Suprapubic skin (tissue), 4 donors: ENCODE results near the gene KRT20. TPM values are rescaled to one million over a fixed set of nuclear protein-coding genes. Genes with fewer than 3 reads are reported as not detected.

Source experiments
- DNase-seq, 2 donors: peaks; one replicate each; pipeline ENCODE4 v3.0.0-alpha.2; 2019; ENCODE audit warnings: low spot score in 2 of 2
- H3K27ac ChIP-seq: fragments of 200-600 bp; sonication (generic); one replicate; pipeline ENCODE4 v1.5.1; 2019
- H3K27me3 ChIP-seq: fragments of 200-600 bp; sonication (generic); one replicate; pipeline ENCODE4 v1.5.1; 2019
- H3K36me3 ChIP-seq: fragments of 200-600 bp; sonication (generic); one replicate; pipeline ENCODE4 v1.5.1; 2019
- H3K4me1 ChIP-seq: fragments of 200-600 bp; sonication (generic); one replicate; pipeline ENCODE4 v1.5.1; 2019
- H3K4me3 ChIP-seq: fragments of 200-600 bp; sonication (generic); one replicate; pipeline ENCODE4 v1.5.1; 2019; ENCODE audit warnings: mild to moderate bottlenecking
- H3K9me3 ChIP-seq: fragments of 200-600 bp; sonication (generic); one replicate; pipeline ENCODE4 v1.5.1; 2019
- CTCF ChIP-seq, 2 donors: fragments of 200-600 bp in 1 of 2; fragments of 450-650 bp in 1 of 2; sonication (generic) in 1 of 2; IDR thresholded peaks; one replicate each; pipeline ENCODE4 v1.5.1; 2016 to 2019; ENCODE audit warnings: antibody characterized with exemption in 2 of 2, mild to moderate bottlenecking in 1 of 2, moderate library complexity in 1 of 2
- EP300 ChIP-seq: sonication (generic); formaldehyde crosslinking; IDR thresholded peaks from one replicate; pipeline ENCODE4 v1.6.1; 2017; ENCODE audit warnings: antibody characterized with exemption
- POLR2A ChIP-seq, 2 donors: fragments of 450-650 bp; IDR thresholded peaks; one replicate each; pipeline ENCODE4 v1.6.1; 2017; ENCODE audit warnings: antibody characterized with exemption in 2 of 2, mild to moderate bottlenecking in 2 of 2, moderate library complexity in 2 of 2
- POLR2AphosphoS5 ChIP-seq, 3 donors: sonication (generic); formaldehyde crosslinking; IDR thresholded peaks; one replicate each; pipeline ENCODE4 v1.6.1; 2017; ENCODE audit warnings: antibody characterized with exemption in 3 of 3
- WGBS: methylation state at CpG from one replicate; pipeline ENCODE4 v1.1.5; 2018; 5-methylcytosine and 5-hydroxymethylcytosine counted together
- total RNA-seq, 4 donors: library from RNA; depleted of rRNA; stranded (reverse); fragments of >200 nt; gene quantifications; one replicate each; pipeline ENCODE4 v1.1.0, GENCODE V29; 2016

The KRT20 gene
- total RNA-seq, 4 donors from 2014 or later: 0.60 TPM; not detected in 3

GRCh38 chr17:40846515-40847144 lies 38.4 kb downstream of the KRT20 start:
- H3K4me3 ChIP-seq: no peak overlapping the region
- no peak for TF ChIP-seq POLR2AphosphoS5 (IDR thresholded peaks at IDR 0.05)
- WGBS: 82% methylated on average over 1 of the region's 1 CpG

GRCh38 chr17:40844671-40845107 lies 40.4 kb downstream of the KRT20 start:
- H3K4me3 ChIP-seq: no peak overlapping the region
- TF ChIP-seq EP300 (no peak), POLR2AphosphoS5 (IDR thresholded peaks at IDR 0.05) (no peak), CTCF (IDR thresholded peaks at IDR 0.05) (no peak), POLR2A (IDR thresholded peaks at IDR 0.05) (no peak)
- H3K27ac ChIP-seq: no peak overlapping the region
- H3K27me3 ChIP-seq: peaks cover 8% of the 10 kb centered on the region
- no peaks in the 10 kb centered on the region for H3K9me3 ChIP-seq
- no peaks in the 10 kb centered on the region for H3K36me3 ChIP-seq
- 85% methylated on average over 4 of the region's 4 CpGs for WGBS
- peaks cover 3% of the 10 kb centered on the region for H3K4me1 ChIP-seq
- no peak for DNase-seq

More at GRCh38 chr17:40846515-40847144, 38.4 kb downstream of the KRT20 start:
- Histone ChIP-seq H3K36me3 (no peaks in the 10 kb centered on the region), H3K27ac (no peak overlapping the region), H3K4me1 (peaks cover 4% of the 10 kb centered on the region), H3K9me3 (no peaks in the 10 kb centered on the region), H3K27me3 (peaks cover 7% of the 10 kb centered on the region)
- no peak for DNase-seq

GRCh38 chr17:40843242-40843641 lies 41.8 kb downstream of the KRT20 start:
- H3K36me3 ChIP-seq: no peaks in the 10 kb centered on the region
- no peak for DNase-seq
- H3K9me3 ChIP-seq: no peaks in the 10 kb centered on the region
- H3K4me1 ChIP-seq: no peaks in the 10 kb centered on the region
- H3K27ac ChIP-seq: no peak overlapping the region
- 45% methylated on average over 3 of the region's 3 CpGs for WGBS
- H3K27me3 ChIP-seq: peaks cover 3% of the 10 kb centered on the region
- H3K4me3 ChIP-seq: no peak overlapping the region
- TF ChIP-seq CTCF (IDR thresholded peaks at IDR 0.05) (no peak), POLR2A (IDR thresholded peaks at IDR 0.05) (no peak), EP300 (no peak), POLR2AphosphoS5 (IDR thresholded peaks at IDR 0.05) (no peak)

GRCh38 chr17:40841246-40841645 lies 43.8 kb downstream of the KRT20 start:
- TF ChIP-seq CTCF (IDR thresholded peaks at IDR 0.05) (no peak), POLR2AphosphoS5 (IDR thresholded peaks at IDR 0.05) (no peak), EP300 (no peak), POLR2A (IDR thresholded peaks at IDR 0.05) (no peak)
- Histone ChIP-seq H3K9me3 (no peaks in the 10 kb centered on the region), H3K36me3 (no peaks in the 10 kb centered on the region), H3K4me3 (no peak overlapping the region), H3K4me1 (no peaks in the 10 kb centered on the region), H3K27me3 (peaks cover 3% of the 10 kb centered on the region), H3K27ac (no peak overlapping the region)
- 77% methylated on average over 3 of the region's 3 CpGs for WGBS
- DNase-seq: no peak

- Histone ChIP-seq H3K27ac (no peak overlapping the region), H3K9me3 (no peaks in the 10 kb centered on the region), H3K27me3 (peaks cover 3% of the 10 kb centered on the region), H3K36me3 (peaks cover 6% of the 10 kb centered on the region), H3K4me1 (no peaks in the 10 kb centered on the region), H3K4me3 (no peak overlapping the region)
- WGBS: 81% methylated on average over 3 of the region's 3 CpGs
- TF ChIP-seq CTCF (IDR thresholded peaks at IDR 0.05) (no peak), POLR2A (IDR thresholded peaks at IDR 0.05) (no peak), POLR2AphosphoS5 (IDR thresholded peaks at IDR 0.05) (no peak), EP300 (no peak)
- DNase-seq: no peak
Observed at GRCh38 chr17:40839194-40839593, 45.8 kb downstream of the KRT20 start.
